ENCODE data around the gene SNX10.

GRCh38 chr7:26374647-26375373, 83.1 kb downstream of the SNX10 start:
- TF ChIP-seq FOXM1 (IDR thresholded peaks at IDR 0.05; ENCODE audit: borderline replicate concordance) (no peak), ARNT (IDR thresholded peaks at IDR 0.05) (no peak), BHLHE40 (IDR thresholded peaks at IDR 0.05; ENCODE audit: borderline replicate concordance) (no peak)

Measured in HEK293T (cell line).